ENCODE data around the gene MED16.

Gene MED16, protein sequence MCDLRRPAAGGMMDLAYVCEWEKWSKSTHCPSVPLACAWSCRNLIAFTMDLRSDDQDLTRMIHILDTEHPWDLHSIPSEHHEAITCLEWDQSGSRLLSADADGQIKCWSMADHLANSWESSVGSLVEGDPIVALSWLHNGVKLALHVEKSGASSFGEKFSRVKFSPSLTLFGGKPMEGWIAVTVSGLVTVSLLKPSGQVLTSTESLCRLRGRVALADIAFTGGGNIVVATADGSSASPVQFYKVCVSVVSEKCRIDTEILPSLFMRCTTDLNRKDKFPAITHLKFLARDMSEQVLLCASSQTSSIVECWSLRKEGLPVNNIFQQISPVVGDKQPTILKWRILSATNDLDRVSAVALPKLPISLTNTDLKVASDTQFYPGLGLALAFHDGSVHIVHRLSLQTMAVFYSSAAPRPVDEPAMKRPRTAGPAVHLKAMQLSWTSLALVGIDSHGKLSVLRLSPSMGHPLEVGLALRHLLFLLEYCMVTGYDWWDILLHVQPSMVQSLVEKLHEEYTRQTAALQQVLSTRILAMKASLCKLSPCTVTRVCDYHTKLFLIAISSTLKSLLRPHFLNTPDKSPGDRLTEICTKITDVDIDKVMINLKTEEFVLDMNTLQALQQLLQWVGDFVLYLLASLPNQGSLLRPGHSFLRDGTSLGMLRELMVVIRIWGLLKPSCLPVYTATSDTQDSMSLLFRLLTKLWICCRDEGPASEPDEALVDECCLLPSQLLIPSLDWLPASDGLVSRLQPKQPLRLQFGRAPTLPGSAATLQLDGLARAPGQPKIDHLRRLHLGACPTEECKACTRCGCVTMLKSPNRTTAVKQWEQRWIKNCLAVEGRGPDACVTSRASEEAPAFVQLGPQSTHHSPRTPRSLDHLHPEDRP

GRCh38 chr19:892894-893689, at the start of gene MED16, which contains the start of gene RNU6-9:
Gene MED16, minus strand, starts transcription at chr19:893187. Its CDS starts 2,056 bp downstream, at chr19:891131.
Gene RNU6-9, plus strand, starts transcription at chr19:893484.
- peak; percentile 92 for DNase-seq

DNA sequence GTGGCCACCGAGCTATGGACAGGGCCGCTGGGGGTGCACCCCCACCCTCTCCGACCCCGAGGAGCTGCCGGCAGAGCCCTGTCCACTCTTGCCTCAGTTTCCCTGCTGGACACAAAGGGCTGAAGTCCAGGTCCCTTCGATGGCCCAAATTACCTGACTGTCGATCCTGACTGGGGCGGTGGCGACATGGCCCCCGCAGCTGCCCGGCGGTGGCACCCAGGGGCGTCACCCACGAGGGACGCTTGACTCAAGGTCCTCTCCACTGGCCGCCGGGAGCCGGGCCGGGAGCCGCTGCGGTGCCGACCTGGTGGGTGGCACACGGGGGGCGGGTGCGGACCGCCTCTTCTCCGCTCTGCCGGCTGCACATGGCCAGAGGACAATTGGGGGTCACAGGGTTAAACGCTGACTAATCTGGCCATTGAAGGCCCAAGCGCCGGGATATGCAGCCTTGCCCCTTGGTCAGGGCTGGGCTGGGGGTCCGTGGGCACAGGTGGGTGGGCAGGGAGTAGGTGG, 49.2 kb upstream of the MED16 start:
- DNase-seq: no peak

- DNase-seq: no peak
Observed at GRCh38 chr19:941292-942132, 48.5 kb upstream of the MED16 start.

DNA sequence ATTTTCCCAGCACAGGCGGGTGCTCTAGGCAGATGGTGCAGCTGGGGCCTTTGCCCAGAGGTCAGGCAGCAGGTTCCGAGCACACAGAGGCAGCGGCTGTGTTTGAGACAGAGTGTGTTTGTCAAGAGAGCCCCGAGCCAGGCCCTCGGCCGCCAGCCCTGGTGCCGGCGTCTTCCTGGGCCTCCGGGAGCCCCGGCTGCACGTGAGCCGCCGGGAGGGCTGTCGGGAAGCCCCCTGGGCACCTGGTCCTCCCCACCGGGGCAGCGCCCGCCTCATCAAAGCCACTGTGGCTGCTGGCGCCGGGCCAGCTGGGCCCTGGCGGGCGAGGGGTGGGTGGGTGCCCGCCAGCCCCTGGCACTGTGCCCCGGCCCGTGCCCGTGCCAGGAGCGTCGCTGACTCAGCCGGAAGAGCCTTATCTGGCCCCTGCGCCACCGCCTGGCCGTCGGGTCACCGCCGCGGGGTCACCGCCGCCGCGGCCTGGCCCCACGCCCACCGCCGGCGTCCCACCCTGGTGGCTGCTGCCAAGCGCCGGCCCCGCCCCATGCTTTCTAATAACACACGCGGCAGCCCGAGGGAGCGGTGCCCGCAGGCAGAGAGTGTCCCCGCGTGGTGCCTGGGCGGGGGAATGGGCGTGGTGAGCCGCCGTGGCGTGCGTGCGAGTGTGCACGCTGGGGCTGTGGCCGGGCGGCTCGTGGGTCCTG, 47.8 kb upstream of the MED16 start:
- DNase-seq: peak; percentile 66 to 75

- no peak for DNase-seq
Observed at GRCh38 chr19:939922-940321, 46.9 kb upstream of the MED16 start.

GRCh38 chr19:939439-939838, 46.5 kb upstream of the MED16 start:
- DNase-seq: no peak

- no peak for DNase-seq
Observed at GRCh38 chr19:938233-938923, 45.4 kb upstream of the MED16 start.

- DNase-seq: peak; percentile 55 to 67
Observed at GRCh38 chr19:937259-937694, 44.3 kb upstream of the MED16 start.

DNA sequence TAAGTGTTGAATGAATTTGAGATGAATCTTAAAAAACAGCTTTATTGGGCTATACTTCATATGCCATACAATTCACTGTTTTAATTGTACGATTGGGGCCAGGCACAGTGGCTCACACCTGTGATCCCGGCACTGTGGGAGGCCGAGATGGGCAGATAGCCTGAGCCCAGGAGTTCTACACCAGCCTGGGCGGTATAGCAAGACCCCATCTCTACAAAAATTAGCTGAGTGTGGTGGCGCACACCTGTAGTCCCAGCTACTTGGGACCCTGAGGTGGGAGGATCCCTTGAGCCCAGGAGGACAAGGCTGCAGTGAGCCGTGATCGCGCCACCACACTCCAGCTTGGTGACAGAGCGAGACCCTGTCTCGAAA, 43.2 kb upstream of the MED16 start:
- DNase-seq: no peak

GRCh38 chr19:934865-935479, 42.0 kb upstream of the MED16 start:
- no peak for DNase-seq

DNA sequence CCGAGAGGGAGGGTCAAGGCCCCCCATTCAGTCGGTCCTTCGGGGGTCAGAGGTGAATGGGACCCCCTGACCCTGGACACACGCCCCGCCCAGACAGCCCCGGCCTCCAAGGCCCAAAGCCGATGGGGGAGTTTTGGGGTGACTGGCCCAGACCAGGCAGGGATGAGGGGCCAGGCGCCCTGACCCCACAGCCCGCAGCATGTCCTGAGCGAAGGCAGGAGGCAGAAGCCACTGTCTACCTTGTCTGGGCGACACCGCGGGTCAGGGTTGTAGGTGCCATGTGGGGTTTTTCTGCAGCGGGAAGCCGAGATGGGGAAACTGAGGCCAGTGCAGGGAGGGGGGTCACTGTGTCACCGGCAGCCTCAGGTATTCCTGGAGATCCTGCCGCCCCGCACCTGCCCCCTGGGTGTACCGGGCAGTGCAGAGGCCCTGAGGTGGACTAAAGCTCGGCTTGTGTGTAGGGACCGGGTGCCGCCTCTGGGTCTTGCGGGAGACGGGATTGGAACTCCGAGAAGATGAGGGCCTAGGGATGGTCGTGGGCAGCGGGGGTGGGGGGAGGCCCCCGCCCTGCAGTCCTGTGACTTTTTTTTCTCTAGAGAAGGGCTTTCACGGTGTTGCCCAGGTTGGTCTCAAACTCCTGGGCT, 41.3 kb upstream of the MED16 start:
- DNase-seq: no peak

- DNase-seq: no peak
Observed at GRCh38 chr19:933553-933882, 40.5 kb upstream of the MED16 start.

GRCh38 chr19:932648-933552, 39.9 kb upstream of the MED16 start:
- DNase-seq: peak; percentile 43 to 49

GRCh38 chr19:931860-932647, 39.1 kb upstream of the MED16 start:
- no peak for DNase-seq

DNA sequence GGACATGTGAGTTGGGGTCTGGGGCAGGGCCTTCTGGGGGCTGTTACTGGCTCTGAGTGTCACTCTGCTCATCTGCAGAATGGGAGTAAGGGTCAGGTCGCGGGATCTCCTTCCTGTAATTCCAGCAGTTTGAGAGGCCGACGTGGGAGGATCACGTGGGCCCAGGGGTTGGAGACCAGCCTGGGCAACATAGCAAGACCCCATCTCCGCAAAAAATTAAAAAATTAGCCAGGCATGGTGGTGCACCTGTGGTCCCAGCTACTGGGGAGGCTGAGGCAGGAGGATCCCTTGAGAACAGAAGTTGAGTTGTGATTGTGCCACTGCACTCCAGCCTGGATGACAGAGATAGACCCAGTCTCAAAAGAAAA, 36.9 kb upstream of the MED16 start:
- DNase-seq: no peak

DNA sequence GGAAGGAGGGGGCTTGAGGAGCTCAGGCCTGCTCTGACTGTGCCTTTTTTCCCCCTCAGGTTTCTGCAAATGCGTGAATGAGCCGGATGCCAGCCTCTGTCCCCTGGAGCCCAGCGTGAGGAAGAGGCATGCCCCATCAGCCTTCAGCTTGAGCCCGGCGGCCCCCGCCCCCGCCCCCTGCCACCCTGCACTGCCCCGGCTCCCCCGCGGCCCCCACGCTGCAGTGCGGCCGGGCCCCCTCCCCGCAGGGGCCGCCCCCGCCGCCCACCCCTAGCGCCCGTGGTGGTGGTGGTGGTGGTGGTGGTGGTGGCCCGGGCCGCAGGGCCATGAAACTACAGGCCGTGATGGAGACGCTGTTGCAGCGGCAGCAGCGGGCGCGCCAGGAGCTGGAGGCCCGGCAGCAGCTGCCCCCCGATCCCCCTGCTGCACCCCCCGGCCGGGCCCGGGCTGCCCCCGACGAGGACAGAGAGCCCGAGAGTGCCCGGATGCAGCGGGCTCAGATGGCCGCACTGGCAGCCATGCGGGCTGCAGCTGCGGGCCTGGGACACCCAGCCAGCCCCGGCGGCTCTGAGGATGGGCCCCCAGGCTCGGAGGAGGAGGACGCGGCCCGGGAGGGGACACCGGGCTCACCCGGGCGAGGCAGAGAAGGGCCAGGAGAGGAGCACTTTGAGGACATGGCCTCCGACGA, 36.4 kb upstream of the MED16 start:
- DNase-seq: no peak
